ENCODE data around the gene LRRN2.

DNA sequence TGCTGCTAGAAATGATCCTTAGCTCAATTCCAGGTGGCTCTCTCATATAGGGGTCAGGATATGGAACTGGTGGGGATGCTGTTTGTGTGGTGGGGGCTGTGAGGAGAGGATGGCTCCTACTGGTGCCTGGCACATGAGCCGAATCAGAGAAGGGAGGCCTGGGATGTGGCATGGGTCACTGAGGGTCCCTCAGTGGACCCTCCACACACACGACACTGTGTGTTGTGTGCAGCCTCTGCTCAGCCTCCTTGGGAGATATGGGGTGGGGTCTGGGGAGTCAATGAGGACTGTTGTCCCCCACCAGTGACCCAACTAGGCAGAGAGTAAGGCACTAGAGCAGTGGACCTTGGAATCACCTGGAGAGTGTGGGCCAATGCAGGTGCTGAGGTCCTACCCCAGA is 3.2 kb upstream of the LRRN2 start:
- TF ChIP-seq, protein P1, sequence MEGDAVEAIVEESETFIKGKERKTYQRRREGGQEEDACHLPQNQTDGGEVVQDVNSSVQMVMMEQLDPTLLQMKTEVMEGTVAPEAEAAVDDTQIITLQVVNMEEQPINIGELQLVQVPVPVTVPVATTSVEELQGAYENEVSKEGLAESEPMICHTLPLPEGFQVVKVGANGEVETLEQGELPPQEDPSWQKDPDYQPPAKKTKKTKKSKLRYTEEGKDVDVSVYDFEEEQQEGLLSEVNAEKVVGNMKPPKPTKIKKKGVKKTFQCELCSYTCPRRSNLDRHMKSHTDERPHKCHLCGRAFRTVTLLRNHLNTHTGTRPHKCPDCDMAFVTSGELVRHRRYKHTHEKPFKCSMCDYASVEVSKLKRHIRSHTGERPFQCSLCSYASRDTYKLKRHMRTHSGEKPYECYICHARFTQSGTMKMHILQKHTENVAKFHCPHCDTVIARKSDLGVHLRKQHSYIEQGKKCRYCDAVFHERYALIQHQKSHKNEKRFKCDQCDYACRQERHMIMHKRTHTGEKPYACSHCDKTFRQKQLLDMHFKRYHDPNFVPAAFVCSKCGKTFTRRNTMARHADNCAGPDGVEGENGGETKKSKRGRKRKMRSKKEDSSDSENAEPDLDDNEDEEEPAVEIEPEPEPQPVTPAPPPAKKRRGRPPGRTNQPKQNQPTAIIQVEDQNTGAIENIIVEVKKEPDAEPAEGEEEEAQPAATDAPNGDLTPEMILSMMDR (IDR thresholded peaks at IDR 0.05; ENCODE audit: poor library complexity): no peak
- TF ChIP-seq EZH2phosphoT487 (IDR thresholded peaks at IDR 0.05; ENCODE audit: low read depth, severe bottlenecking, unreplicated experiment) (no peak), EZH2 (IDR thresholded peaks at IDR 0.05; ENCODE audit: borderline replicate concordance) (no peak)
